Thoracic aorta (tissue), 2 donors: Measurements from ENCODE around the gene SORCS1. TPM values are rescaled to one million over a fixed set of nuclear protein-coding genes. Genes with fewer than 3 reads are reported as not detected.

Experiments used
- ATAC-seq: fragments of 150-250 bp; one replicate; pipeline ENCODE4 v1.8.0; 2017; ENCODE audit warnings: low read depth; ENCODE audit not compliant: insufficient number of reproducible peaks, low FRiP score
- DNase-seq: peaks from one replicate; pipeline ENCODE4 v3.0.0-alpha.2; 2020; ENCODE audit warnings: low spot score
- H3K27ac ChIP-seq, 2 donors: fragments of 200-600 bp; sonication (generic); 1 replicate in 1 of 2; 2 replicates in 1 of 2; pipeline ENCODE4 v1.5.1; 2016; ENCODE audit warnings: mild to moderate bottlenecking in 2 of 2, moderate library complexity in 2 of 2
- H3K27me3 ChIP-seq: fragments of 200-600 bp; sonication (generic); replicated peaks from 2 replicates; pipeline ENCODE4 v1.6.0; 2016; ENCODE audit warnings: mild to moderate bottlenecking; ENCODE audit not compliant: insufficient read depth
- H3K36me3 ChIP-seq: fragments of 200-600 bp; sonication (generic); one replicate; pipeline ENCODE4 v1.5.1; 2016
- H3K4me1 ChIP-seq, 2 donors: fragments of 200-600 bp; sonication (generic); 1 replicate in 1 of 2; 2 replicates in 1 of 2; pipeline versions ENCODE4 v1.5.1 to v1.6.0; 2016; ENCODE audit warnings: low read depth in 2 of 2, mild to moderate bottlenecking in 1 of 2; ENCODE audit not compliant: control insufficient read depth in 1 of 2
- H3K4me3 ChIP-seq: fragments of 200-600 bp; sonication (generic); 2 replicates; pipeline ENCODE4 v1.5.1; 2016; ENCODE audit warnings: mild to moderate bottlenecking
- H3K9me3 ChIP-seq: fragments of 200-600 bp; sonication (generic); 2 replicates; pipeline ENCODE4 v1.5.1; 2016
- total RNA-seq, 2 donors: library from RNA; depleted of rRNA; stranded (reverse); fragments of >200 nt; gene quantifications; one replicate each; pipeline versions ENCODE4 v1.1.0 to v1.2.3, GENCODE V29; 2016
- TF ChIP-seq, protein P1 (sequence below): fragments of 200-600 bp; sonication (generic); IDR thresholded peaks from one replicate; pipeline ENCODE4 v1.5.1; 2019; ENCODE audit warnings: antibody characterized with exemption

Gene SORCS1
- total RNA-seq, 2 donors from 2014 or later = 0.27 to 1.1 TPM

DNA sequence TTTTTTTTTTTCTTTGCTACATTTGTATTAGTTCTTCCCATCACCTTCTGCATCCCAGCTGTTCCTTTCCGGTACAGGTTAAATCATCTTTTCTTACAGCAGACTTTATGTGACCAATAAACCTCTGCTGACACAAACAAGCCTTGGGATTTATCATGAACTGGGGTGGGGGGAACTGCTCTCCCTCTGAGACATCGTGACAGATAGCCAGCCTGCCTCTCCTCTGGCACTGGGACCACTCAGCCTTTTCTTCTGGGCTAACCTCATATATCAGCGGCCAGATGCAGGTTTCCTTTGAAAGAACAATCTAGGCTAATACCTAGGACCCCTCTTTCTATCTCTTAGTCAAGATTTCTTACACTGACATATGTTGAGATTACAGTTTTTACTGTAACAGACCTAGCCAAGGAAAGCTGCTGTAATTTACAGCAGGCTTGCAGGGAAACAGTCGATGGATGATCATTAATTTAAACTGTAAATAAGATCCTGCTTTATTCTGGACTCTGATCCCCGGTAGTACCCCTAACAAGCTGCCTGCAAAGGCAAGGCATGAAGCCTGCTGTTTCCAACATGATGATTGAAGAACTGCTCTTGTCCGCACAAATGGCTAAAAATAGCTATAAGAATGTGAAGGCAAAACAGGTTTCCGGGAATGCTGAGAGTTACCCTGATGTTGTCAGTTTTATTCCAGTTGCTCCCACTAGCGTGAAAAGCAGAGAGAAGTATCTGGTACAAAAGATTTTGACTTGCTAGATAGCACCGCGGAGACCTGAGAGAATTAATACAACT is 338.7 kb downstream of the SORCS1 start:
- Histone ChIP-seq H3K4me3 (no peak overlapping the region), H3K27me3 (no peaks in the 10 kb centered on the region), H3K4me1 (no peaks in the 10 kb centered on the region), H3K9me3 (no peaks in the 10 kb centered on the region), H3K27ac (no peak overlapping the region), H3K36me3 (no peaks in the 10 kb centered on the region)
- DNase-seq (no peak), ATAC-seq (no peak)
- TF ChIP-seq, protein P1, sequence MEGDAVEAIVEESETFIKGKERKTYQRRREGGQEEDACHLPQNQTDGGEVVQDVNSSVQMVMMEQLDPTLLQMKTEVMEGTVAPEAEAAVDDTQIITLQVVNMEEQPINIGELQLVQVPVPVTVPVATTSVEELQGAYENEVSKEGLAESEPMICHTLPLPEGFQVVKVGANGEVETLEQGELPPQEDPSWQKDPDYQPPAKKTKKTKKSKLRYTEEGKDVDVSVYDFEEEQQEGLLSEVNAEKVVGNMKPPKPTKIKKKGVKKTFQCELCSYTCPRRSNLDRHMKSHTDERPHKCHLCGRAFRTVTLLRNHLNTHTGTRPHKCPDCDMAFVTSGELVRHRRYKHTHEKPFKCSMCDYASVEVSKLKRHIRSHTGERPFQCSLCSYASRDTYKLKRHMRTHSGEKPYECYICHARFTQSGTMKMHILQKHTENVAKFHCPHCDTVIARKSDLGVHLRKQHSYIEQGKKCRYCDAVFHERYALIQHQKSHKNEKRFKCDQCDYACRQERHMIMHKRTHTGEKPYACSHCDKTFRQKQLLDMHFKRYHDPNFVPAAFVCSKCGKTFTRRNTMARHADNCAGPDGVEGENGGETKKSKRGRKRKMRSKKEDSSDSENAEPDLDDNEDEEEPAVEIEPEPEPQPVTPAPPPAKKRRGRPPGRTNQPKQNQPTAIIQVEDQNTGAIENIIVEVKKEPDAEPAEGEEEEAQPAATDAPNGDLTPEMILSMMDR = no peak

GRCh38 chr10:106820579-106820978 is 343.9 kb downstream of the SORCS1 start:
- TF ChIP-seq, protein P1 = no peak
- ATAC-seq (no peak), DNase-seq (no peak)
- H3K36me3 ChIP-seq = no peaks in the 10 kb centered on the region
- H3K4me1 ChIP-seq = no peaks in the 10 kb centered on the region
- no peak overlapping the region for H3K27ac ChIP-seq
- H3K27me3 ChIP-seq = no peaks in the 10 kb centered on the region
- H3K9me3 ChIP-seq = no peaks in the 10 kb centered on the region
- H3K4me3 ChIP-seq = no peak overlapping the region

- Histone ChIP-seq H3K9me3 (no peaks in the 10 kb centered on the region), H3K36me3 (no peaks in the 10 kb centered on the region), H3K27ac (no peak overlapping the region), H3K27me3 (no peaks in the 10 kb centered on the region), H3K4me1 (no peaks in the 10 kb centered on the region), H3K4me3 (no peak overlapping the region)
- no peak for DNase-seq
- TF ChIP-seq, protein P1 = no peak
- ATAC-seq = no peak
Measured at GRCh38 chr10:106819490-106819889, 345.0 kb downstream of the SORCS1 start.

DNA sequence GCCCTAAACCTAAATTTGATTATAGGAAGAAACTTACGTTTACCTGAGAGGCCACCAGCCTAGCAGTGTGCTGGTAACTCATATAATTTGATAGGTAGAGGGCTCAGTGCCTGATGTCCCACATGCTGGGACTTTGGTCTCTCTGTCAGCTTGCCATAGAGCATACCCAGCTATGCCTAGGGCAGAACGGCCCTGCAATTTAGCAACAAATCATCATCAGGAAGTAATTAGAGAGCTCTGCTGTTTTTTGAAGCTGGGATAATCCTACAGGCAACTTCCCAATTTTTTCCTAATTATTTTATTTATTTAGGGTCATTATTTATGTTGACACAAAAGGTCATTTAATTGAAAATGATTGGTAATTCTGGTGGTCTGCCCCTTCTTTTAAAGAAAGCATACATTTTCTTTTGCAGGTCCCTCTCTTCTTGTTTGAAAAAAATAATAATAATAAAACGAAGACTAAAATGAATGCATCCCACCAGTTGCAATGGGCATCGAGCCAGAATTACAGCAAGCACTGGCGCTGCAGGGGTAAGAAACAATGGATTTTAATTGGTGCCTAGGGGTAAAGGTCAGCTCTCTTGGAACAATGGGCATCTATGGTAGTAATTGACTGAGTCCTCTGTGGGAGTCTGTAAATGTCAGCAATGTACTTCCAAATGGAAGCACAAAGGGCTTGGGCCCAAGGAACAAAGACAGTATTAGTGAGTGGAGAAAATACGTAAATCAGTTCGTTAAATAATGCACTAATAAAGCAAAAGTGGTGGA is 348.0 kb downstream of the SORCS1 start:
- Histone ChIP-seq H3K27me3 (no peaks in the 10 kb centered on the region), H3K9me3 (no peaks in the 10 kb centered on the region), H3K27ac (no peak overlapping the region), H3K4me3 (no peak overlapping the region), H3K36me3 (no peaks in the 10 kb centered on the region), H3K4me1 (no peaks in the 10 kb centered on the region)
- no peak for DNase-seq
- no peak for ATAC-seq
- TF ChIP-seq, protein P1 = no peak

GRCh38 chr10:106815427-106816043 is 349.0 kb downstream of the SORCS1 start:
- DNase-seq = no peak
- Histone ChIP-seq H3K36me3 (no peaks in the 10 kb centered on the region), H3K27me3 (no peaks in the 10 kb centered on the region), H3K9me3 (no peaks in the 10 kb centered on the region), H3K4me1 (no peaks in the 10 kb centered on the region), H3K27ac (no peak overlapping the region), H3K4me3 (no peak overlapping the region)
- ATAC-seq = no peak
- TF ChIP-seq, protein P1 = no peak
